Gastroesophageal sphincter (tissue), 4 donors: ENCODE measurements around the gene PIGU. TPM values are rescaled to one million over a fixed set of nuclear protein-coding genes. Genes with fewer than 3 reads are reported as not detected.
A peak's percentile ranks its signal among the peaks of the same experiment; 100 is the strongest.

Experiments
- ATAC-seq: fragments of 150-250 bp; one replicate; pipeline ENCODE4 v1.9.1; 2016; ENCODE audit warnings: mild to moderate bottlenecking, moderate library complexity
- H3K27ac ChIP-seq, 4 donors: fragments of 200-600 bp; sonication (generic) in 3 of 4; 1 replicate in 3 of 4; 2 replicates in 1 of 4; pipeline ENCODE4 v1.5.1; 2016 to 2019
- H3K27me3 ChIP-seq: fragments of 200-600 bp; sonication (generic); one replicate; pipeline ENCODE4 v1.5.1; 2019
- H3K36me3 ChIP-seq, 2 donors: fragments of 200-600 bp; sonication (generic); one replicate each; pipeline ENCODE4 v1.5.1; 2019; ENCODE audit warnings: control low read depth in 1 of 2
- H3K4me1 ChIP-seq, 3 donors: fragments of 200-600 bp; sonication (generic); 1 replicate in 2 of 3; 2 replicates in 1 of 3; pipeline ENCODE4 v1.5.1; 2016 to 2019; ENCODE audit warnings: control low read depth in 2 of 3
- H3K4me3 ChIP-seq, 2 donors: fragments of 200-600 bp; sonication (generic); one replicate each; pipeline ENCODE4 v1.5.1; 2019; ENCODE audit warnings: mild to moderate bottlenecking in 1 of 2, moderate library complexity in 1 of 2
- H3K9me3 ChIP-seq, 3 donors: fragments of 200-600 bp; sonication (generic); one replicate each; pipeline ENCODE4 v1.5.1; 2017 to 2019; ENCODE audit warnings: control low read depth in 2 of 3
- EP300 ChIP-seq: sonication (generic); formaldehyde crosslinking; IDR thresholded peaks from one replicate; pipeline ENCODE4 v1.6.1; 2017; ENCODE audit warnings: antibody characterized with exemption, mild to moderate bottlenecking
- POLR2A ChIP-seq, 2 donors: fragments of 450-650 bp; IDR thresholded peaks; one replicate each; pipeline ENCODE4 v1.6.1; 2017; ENCODE audit warnings: antibody characterized with exemption in 2 of 2, mild to moderate bottlenecking in 2 of 2, moderate library complexity in 1 of 2
- POLR2AphosphoS5 ChIP-seq: sonication (generic); formaldehyde crosslinking; IDR thresholded peaks from one replicate; pipeline ENCODE4 v1.6.1; 2017; ENCODE audit warnings: antibody characterized with exemption
- WGBS, 2 donors: methylation state at CpG; one replicate each; pipeline ENCODE4 v1.1.5; 2018; ENCODE audit warnings: low coverage in 1 of 2; 5-methylcytosine and 5-hydroxymethylcytosine counted together
- total RNA-seq, 4 donors: library from RNA; depleted of rRNA; stranded (reverse); fragments of >200 nt; gene quantifications; one replicate each; pipeline ENCODE4 v1.1.0, GENCODE V29; 2016
- TF ChIP-seq, protein P1 (sequence below), 4 experiments: fragments of 200-600 bp in 2 of 4; fragments of 450-650 bp in 2 of 4; sonication (generic) in 1 of 4; IDR thresholded peaks; one replicate each; pipeline ENCODE4 v1.5.1; 2017 to 2019; ENCODE audit warnings: antibody characterized with exemption in 4 of 4, mild to moderate bottlenecking in 2 of 4, moderate library complexity in 2 of 4

Gene PIGU
- total RNA-seq, 4 donors from 2014 or later, result 5.4 to 11.8 (median 10.8) TPM

DNA sequence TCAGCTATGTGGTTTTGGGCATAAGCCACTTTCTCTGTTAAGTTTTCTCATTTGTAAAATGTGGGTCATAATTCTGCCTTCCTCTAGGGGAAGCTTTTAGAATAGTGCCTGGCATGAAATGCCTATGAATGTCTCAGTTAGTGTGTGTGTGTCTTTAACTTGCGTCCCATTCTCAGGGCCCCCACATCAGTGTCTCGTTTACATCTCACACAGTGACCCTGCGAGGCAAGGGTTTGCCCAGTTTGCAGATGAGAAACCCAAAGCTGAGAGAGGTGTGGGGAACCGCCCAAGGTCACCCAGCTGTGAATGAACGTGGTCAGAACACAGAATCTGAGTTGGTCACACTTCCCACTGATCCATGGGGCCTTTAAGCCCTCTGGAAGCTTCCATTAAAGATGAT is 146.6 kb downstream of the PIGU start:
- peaks cover 0 to 88% of the 10 kb centered on the region in 2 donors for H3K36me3 ChIP-seq
- H3K27me3 ChIP-seq, result no peaks in the 10 kb centered on the region
- ATAC-seq, result no peak
- H3K9me3 ChIP-seq, result no peaks in the 10 kb centered on the region
- no peak overlapping the region for H3K27ac ChIP-seq
- no peak overlapping the region for H3K4me3 ChIP-seq
- H3K4me1 ChIP-seq, result peaks cover 7 to 71% (median 17%) of the 10 kb centered on the region in 3 donors
- TF ChIP-seq POLR2AphosphoS5 (no peak), POLR2A (IDR thresholded peaks at IDR 0.05) (no peak), EP300 (no peak)
- TF ChIP-seq, protein P1, sequence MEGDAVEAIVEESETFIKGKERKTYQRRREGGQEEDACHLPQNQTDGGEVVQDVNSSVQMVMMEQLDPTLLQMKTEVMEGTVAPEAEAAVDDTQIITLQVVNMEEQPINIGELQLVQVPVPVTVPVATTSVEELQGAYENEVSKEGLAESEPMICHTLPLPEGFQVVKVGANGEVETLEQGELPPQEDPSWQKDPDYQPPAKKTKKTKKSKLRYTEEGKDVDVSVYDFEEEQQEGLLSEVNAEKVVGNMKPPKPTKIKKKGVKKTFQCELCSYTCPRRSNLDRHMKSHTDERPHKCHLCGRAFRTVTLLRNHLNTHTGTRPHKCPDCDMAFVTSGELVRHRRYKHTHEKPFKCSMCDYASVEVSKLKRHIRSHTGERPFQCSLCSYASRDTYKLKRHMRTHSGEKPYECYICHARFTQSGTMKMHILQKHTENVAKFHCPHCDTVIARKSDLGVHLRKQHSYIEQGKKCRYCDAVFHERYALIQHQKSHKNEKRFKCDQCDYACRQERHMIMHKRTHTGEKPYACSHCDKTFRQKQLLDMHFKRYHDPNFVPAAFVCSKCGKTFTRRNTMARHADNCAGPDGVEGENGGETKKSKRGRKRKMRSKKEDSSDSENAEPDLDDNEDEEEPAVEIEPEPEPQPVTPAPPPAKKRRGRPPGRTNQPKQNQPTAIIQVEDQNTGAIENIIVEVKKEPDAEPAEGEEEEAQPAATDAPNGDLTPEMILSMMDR (IDR thresholded peaks at IDR 0.05), result no peak
- 79 to 87% methylated on average over 2 to 3 of the region's 5 CpGs for whole genome bisulfite sequencing, 2 donors

DNA sequence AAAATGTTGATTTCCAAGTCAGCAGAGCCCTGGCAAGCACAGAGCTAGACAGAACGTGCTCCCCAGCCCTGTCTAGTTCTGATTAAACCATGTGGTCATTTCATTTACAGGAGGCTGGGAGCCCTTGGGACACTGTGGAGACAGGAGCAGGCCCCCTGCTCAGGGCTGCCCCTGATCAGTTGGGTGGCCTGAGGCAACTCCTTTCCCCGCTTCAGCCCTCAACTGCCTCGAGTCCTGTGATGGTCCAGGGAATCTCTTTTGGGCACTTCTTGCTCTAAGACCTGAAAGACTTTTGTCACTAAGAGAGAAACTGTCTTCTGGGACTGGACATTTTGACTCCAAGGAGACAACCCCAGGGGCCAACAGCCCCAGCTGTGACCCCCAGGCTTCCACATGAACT is 147.2 kb downstream of the PIGU start:
- H3K4me3 ChIP-seq, result no peak overlapping the region
- peaks cover 7 to 77% (median 20%) of the 10 kb centered on the region in 3 donors for H3K4me1 ChIP-seq
- peak overlapping the region in 2 of 4 donors; percentile 5 to 44 for H3K27ac ChIP-seq
- no peaks in the 10 kb centered on the region for H3K9me3 ChIP-seq
- ATAC-seq, result no peak
- TF ChIP-seq, protein P1 (IDR thresholded peaks at IDR 0.05), result no peak
- no peak for TF ChIP-seq EP300
- no peak for TF ChIP-seq POLR2AphosphoS5
- no peak for TF ChIP-seq POLR2A (IDR thresholded peaks at IDR 0.05)
- H3K36me3 ChIP-seq, result peaks cover 0 to 82% of the 10 kb centered on the region in 2 donors
- H3K27me3 ChIP-seq, result no peaks in the 10 kb centered on the region
- 50 to 83% methylated on average over 1 to 2 of the region's 3 CpGs for WGBS, 2 donors

DNA sequence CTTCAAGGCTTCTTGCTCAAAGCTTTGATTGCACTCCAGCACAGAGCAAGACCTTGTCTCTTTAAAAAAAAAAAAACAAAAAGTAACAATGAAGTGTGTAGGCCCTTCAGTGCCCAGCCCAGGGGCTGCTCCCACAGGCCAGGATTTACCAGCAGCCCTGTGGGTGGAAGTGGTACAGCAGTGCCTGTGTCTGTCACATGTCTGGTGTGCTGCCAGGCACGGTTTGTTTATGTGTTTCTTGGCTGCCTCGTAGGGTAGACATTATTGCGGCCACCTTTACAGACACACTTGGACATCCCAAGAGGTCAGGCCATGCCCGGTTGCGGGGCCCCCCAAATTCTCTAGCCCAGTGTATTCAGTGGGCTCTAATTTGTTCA is 148.0 kb downstream of the PIGU start:
- TF ChIP-seq POLR2AphosphoS5, result no peak
- TF ChIP-seq, protein P1 (IDR thresholded peaks at IDR 0.05), result peak in 1 of 4 experiments; percentile 17
- H3K36me3 ChIP-seq, result peaks cover 0 to 73% of the 10 kb centered on the region in 2 donors
- no peaks in the 10 kb centered on the region for H3K9me3 ChIP-seq
- peak overlapping the region in 3 of 4 donors; percentile 26 to 53 (median 44) for H3K27ac ChIP-seq
- WGBS, 2 donors, result 52% methylated on average over 5 of the region's 5 CpGs; no CpG with 5 or more reads in 1 of the 2 donors
- peaks cover 7 to 86% (median 25%) of the 10 kb centered on the region in 3 donors for H3K4me1 ChIP-seq
- no peak overlapping the region for H3K4me3 ChIP-seq
- ATAC-seq, result no peak
- no peaks in the 10 kb centered on the region for H3K27me3 ChIP-seq

DNA sequence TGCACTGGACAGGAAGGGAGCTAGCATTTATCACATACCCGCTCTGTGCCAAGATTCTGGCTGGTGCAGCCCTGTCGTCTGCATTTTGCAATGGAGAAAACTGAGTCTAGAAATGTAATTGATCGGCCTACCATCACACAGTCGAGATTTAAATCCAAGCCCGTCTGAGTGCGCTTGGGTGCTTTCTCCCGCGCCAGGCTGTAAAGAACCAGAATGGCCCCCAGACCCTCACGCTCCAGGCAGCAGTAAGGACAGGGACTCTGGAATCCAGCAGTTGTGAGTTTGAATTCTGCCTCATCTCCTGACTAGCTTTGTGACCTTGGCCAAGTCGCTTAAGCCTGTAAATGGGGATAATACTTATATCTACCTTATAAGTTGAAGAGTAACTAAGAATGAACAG is 149.9 kb downstream of the PIGU start:
- Histone ChIP-seq H3K36me3 (peaks cover 0 to 54% of the 10 kb centered on the region in 2 donors), H3K4me1 (peaks cover 7 to 91% (median 37%) of the 10 kb centered on the region in 3 donors), H3K9me3 (no peaks in the 10 kb centered on the region), H3K27ac (peak overlapping the region in 3 of 4 donors; percentile 81 to 88 (median 87)), H3K27me3 (no peaks in the 10 kb centered on the region), H3K4me3 (no peak overlapping the region)
- TF ChIP-seq, protein P1 (IDR thresholded peaks at IDR 0.05), result no peak
- TF ChIP-seq EP300 (no peak), POLR2AphosphoS5 (no peak), POLR2A (IDR thresholded peaks at IDR 0.05) (no peak)
- ATAC-seq, result no peak
- 67 to 87% methylated on average over 2 to 10 of the region's 10 CpGs for WGBS, 2 donors

DNA sequence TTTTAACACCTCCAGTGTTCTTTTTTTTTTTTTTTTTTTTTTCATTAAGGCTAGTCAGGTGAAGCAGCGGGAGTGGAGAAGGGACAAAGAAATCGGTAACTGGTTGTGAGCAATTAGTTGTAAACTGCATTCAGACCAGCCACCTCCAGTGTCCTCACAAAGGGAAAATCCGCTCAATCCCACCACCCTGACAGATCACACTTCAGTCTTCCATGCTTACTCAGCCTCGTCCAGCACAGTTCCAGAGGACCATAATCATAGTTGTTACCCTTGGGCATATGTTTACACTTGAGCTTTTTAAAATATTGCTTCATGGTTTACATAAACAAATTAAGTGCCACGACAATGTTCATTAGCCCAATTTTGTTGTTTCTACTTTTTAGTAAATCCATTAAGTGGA is 150.4 kb downstream of the PIGU start:
- WGBS, 2 donors, result 42 to 65% methylated on average over 2 to 4 of the region's 5 CpGs
- Histone ChIP-seq H3K9me3 (no peaks in the 10 kb centered on the region), H3K4me1 (peaks cover 7 to 91% (median 37%) of the 10 kb centered on the region in 3 donors), H3K27me3 (no peaks in the 10 kb centered on the region), H3K36me3 (peaks cover 0 to 49% of the 10 kb centered on the region in 2 donors), H3K4me3 (no peak overlapping the region), H3K27ac (peak overlapping the region; percentile 52 to 88 (median 84))
- TF ChIP-seq POLR2AphosphoS5, result no peak
- ATAC-seq, result no peak
